B cell (primary cell): ENCODE results near the gene IL36RN. TPM values are rescaled to one million over a fixed set of nuclear protein-coding genes. Genes with fewer than 3 reads are reported as not detected.

Source experiments
- ATAC-seq: fragments of 200-7000 bp; cut with Tn5 transposase; one replicate; pipeline ENCODE4 v1.10.0; 2021; ENCODE audit warnings: low read depth, mild to moderate bottlenecking, moderate number of reproducible peaks, moderate library complexity
- CTCF ChIA-PET: fragments of 350-600 bp; sonication (Branson Sonifier 250); formaldehyde crosslinking; loops from one replicate; lab custom pipeline; 2021; ENCODE audit warnings: antibody characterized with exemption, inconsistent platforms; lab: Charles Lee
- POLR2A ChIA-PET: fragments of 350-600 bp; sonication (Branson Sonifier 250); formaldehyde crosslinking; loops from one replicate; lab custom pipeline; 2021; ENCODE audit warnings: antibody characterized with exemption; lab: Charles Lee
- DNase-seq: peaks from one replicate; pipeline ENCODE4 v3.0.0; 2013
- H2AFZ ChIP-seq: 2 replicates; pipeline ENCODE4 v1.6.1; 2012; ENCODE audit warnings: mild to moderate bottlenecking, low read depth, low read length; ENCODE audit not compliant: insufficient read depth, poor library complexity, severe bottlenecking
- H3K27ac ChIP-seq, 2 donors: 1 replicate in 1 of 2; 2 replicates in 1 of 2; pipeline ENCODE4 v1.5.1; 2012 to 2013; ENCODE audit warnings: low read length in 2 of 2, mild to moderate bottlenecking in 2 of 2, moderate library complexity in 1 of 2
- H3K27me3 ChIP-seq, 4 experiments: fragments of 200-600 bp in 1 of 4; sonication (generic) in 1 of 4; replicated peaks in 1 of 4; 1 replicate in 2 of 4; 2 replicates in 2 of 4; pipeline versions ENCODE4 v1.6.1 to v1.7.0; 2013 to 2016; ENCODE audit warnings: low read length in 3 of 4, mild to moderate bottlenecking in 2 of 4, mixed read lengths in 1 of 4, moderate library complexity in 1 of 4; ENCODE audit not compliant: insufficient read depth in 4 of 4, control insufficient read depth in 3 of 4; ENCODE audit errors: control extremely low read depth in 1 of 4
- H3K36me3 ChIP-seq, 2 experiments: replicated peaks in 1 of 2; 1 replicate in 1 of 2; 2 replicates in 1 of 2; pipeline versions ENCODE4 v1.6.1 to v1.7.1; 2013; ENCODE audit warnings: low read length in 1 of 2; ENCODE audit not compliant: insufficient read depth in 2 of 2, control insufficient read depth in 1 of 2; ENCODE audit errors: control extremely low read depth in 1 of 2, extremely low read depth in 1 of 2
- H3K4me1 ChIP-seq, 2 donors: fragments of 200-600 bp in 1 of 2; sonication (generic) in 1 of 2; 1 replicate in 1 of 2; 2 replicates in 1 of 2; pipeline versions ENCODE4 v1.5.1 to v1.6.1; 2013 to 2017; ENCODE audit warnings: low read length in 2 of 2; ENCODE audit not compliant: control insufficient read depth in 2 of 2, insufficient read depth in 2 of 2
- H3K4me2 ChIP-seq: replicated peaks from 2 replicates; pipeline ENCODE3; 2012; ENCODE audit warnings: mild to moderate bottlenecking, low read depth, low read length; ENCODE audit not compliant: poor library complexity, severe bottlenecking
- H3K4me3 ChIP-seq, 5 experiments: fragments of 200-600 bp in 1 of 5; sonication (generic) in 1 of 5; 1 replicate in 3 of 5; 2 replicates in 2 of 5; pipeline versions ENCODE4 v1.5.1 to v1.7.0; 2011 to 2016; ENCODE audit warnings: low read length in 4 of 5, mild to moderate bottlenecking in 4 of 5, low read depth in 2 of 5, control low read depth in 1 of 5, moderate library complexity in 1 of 5; ENCODE audit not compliant: insufficient read depth in 1 of 5; ENCODE audit errors: control extremely low read depth in 1 of 5, extremely low read depth in 1 of 5
- H3K79me2 ChIP-seq: fragments of 200-600 bp; sonication (generic); one replicate; pipeline ENCODE4 v1.6.0; 2016; ENCODE audit warnings: low read length; ENCODE audit not compliant: control insufficient read depth, insufficient read depth
- H3K9ac ChIP-seq: fragments of 200-600 bp; sonication (generic); 2 replicates; pipeline ENCODE4 v1.6.1; 2017; ENCODE audit warnings: mild to moderate bottlenecking, low read length, moderate library complexity
- H3K9me3 ChIP-seq, 3 donors: one replicate each; pipeline versions ENCODE4 v1.6.1 to v1.7.1; 2013; ENCODE audit warnings: low read length in 2 of 3; ENCODE audit not compliant: control insufficient read depth in 2 of 3, insufficient read depth in 1 of 3; ENCODE audit errors: control extremely low read depth in 1 of 3
- H4K20me1 ChIP-seq: 2 replicates; pipeline ENCODE4 v1.6.0; 2012; ENCODE audit warnings: mild to moderate bottlenecking, low read length; ENCODE audit not compliant: insufficient read depth, control insufficient read depth, poor library complexity, severe bottlenecking
- H3K27ac Mint-ChIP-seq: one replicate; pipeline ENCODE4 v1.8.0; 2021; ENCODE audit warnings: mixed read lengths
- H3K27me3 Mint-ChIP-seq: one replicate; pipeline ENCODE4 v1.8.0; 2021; ENCODE audit warnings: mixed read lengths
- H3K4me1 Mint-ChIP-seq: one replicate; pipeline ENCODE4 v1.8.0; 2021; ENCODE audit warnings: mixed read lengths
- H3K4me3 Mint-ChIP-seq: one replicate; pipeline ENCODE4 v1.8.0; 2021; ENCODE audit warnings: mixed read lengths
- H3K9me3 Mint-ChIP-seq: one replicate; pipeline ENCODE4 v1.8.0; 2022; ENCODE audit warnings: mixed read lengths; ENCODE audit not compliant: insufficient read depth
- EZH2 ChIP-seq: IDR thresholded peaks from 2 replicates; pipeline ENCODE4 v1.6.1; 2012; ENCODE audit warnings: borderline replicate concordance, low read depth, mild to moderate bottlenecking, moderate library complexity, low read length; ENCODE audit not compliant: insufficient read depth, poor library complexity, severe bottlenecking
- WGBS: methylation state at CpG from one replicate; pipeline ENCODE4 v1.1.5; 2013; ENCODE audit warnings: missing lambda C conversion rate; ENCODE audit not compliant: insufficient coverage; 5-methylcytosine and 5-hydroxymethylcytosine counted together
- intact Hi-C: fragments of 100-400 bp; cut with micrococcal nuclease; formaldehyde crosslinking; loops from one replicate; pipeline ENCODE4 v1.10.0; 2022
- polyA plus RNA-seq: library from polyadenylated mRNA; depleted of rRNA; stranded (reverse); fragments of >200 nt; gene quantifications from 2 replicates; pipeline ENCODE4 v1.2.3, GENCODE V29; 2012
- total RNA-seq, 2 donors: library from RNA; stranded (reverse); fragments of 120-200 nt in 1 of 2; gene quantifications; 1 replicate in 1 of 2; 2 replicates in 1 of 2; pipeline versions ENCODE4 v1.2.3 to v1.2.4, GENCODE V29; 2013 to 2022
- TF ChIP-seq, protein P1 (sequence below): fragments of 200-600 bp; IDR thresholded peaks from one replicate; pipeline ENCODE4 v1.8.0; 2022; ENCODE audit warnings: antibody characterized with exemption, mild to moderate bottlenecking

Gene IL36RN
- total and polyA plus RNA-seq, 2 donors (not counting 1 experiment from before 2014, with no cell fraction given) = not detected

DNA sequence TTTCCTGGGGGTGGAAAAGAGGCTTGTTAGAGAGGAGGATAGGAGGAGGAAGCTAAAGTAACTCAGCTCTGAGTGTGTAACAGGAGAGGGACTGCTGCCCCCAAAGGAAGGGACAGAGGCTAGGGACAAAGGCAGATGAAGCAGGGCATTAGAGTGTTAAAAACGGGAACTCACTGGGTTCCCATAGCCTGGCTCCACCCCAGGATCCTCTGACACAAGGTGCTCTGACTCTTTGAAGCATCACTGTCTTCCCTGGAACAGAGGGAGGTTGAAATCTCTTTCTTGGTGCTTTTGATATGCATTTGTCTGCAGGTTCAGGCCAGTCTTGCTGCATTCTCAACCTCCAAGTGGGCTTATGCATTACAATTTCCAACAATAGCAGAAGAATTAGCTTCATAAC, 30.9 kb upstream of the IL36RN start:
- Histone ChIP-seq H3K36me3 (no peaks in the 10 kb centered on the region), H4K20me1 (no peaks in the 10 kb centered on the region), H2AFZ (no peak overlapping the region), H3K4me1 (peaks cover 7 to 8% of the 10 kb centered on the region in 2 donors), H3K27me3 (peaks cover 0 to 30% (median 19%) of the 10 kb centered on the region in 4 experiments), H3K27ac (no peak overlapping the region), H3K9me3 (no peaks in the 10 kb centered on the region), H3K4me2 (no peak overlapping the region), H3K79me2 (no peaks in the 10 kb centered on the region), H3K4me3 (no peak overlapping the region), H3K9ac (no peak overlapping the region)
- WGBS = 30% methylated on average over 1 of the region's 1 CpG
- Mint-ChIP-seq H3K27ac (no peak overlapping the region), H3K4me1 (peaks cover 5% of the 10 kb centered on the region), H3K9me3 (no peaks in the 10 kb centered on the region), H3K4me3 (no peak overlapping the region), H3K27me3 (peaks cover 46% of the 10 kb centered on the region)
- intact Hi-C loops = no loop called here
- TF ChIP-seq EZH2 = no peak
- TF ChIP-seq, protein P1, sequence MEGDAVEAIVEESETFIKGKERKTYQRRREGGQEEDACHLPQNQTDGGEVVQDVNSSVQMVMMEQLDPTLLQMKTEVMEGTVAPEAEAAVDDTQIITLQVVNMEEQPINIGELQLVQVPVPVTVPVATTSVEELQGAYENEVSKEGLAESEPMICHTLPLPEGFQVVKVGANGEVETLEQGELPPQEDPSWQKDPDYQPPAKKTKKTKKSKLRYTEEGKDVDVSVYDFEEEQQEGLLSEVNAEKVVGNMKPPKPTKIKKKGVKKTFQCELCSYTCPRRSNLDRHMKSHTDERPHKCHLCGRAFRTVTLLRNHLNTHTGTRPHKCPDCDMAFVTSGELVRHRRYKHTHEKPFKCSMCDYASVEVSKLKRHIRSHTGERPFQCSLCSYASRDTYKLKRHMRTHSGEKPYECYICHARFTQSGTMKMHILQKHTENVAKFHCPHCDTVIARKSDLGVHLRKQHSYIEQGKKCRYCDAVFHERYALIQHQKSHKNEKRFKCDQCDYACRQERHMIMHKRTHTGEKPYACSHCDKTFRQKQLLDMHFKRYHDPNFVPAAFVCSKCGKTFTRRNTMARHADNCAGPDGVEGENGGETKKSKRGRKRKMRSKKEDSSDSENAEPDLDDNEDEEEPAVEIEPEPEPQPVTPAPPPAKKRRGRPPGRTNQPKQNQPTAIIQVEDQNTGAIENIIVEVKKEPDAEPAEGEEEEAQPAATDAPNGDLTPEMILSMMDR = no peak
- no peak for DNase-seq
- CTCF ChIA-PET = no interaction called here
- POLR2A ChIA-PET = no interaction called here
- ATAC-seq = no peak

DNA sequence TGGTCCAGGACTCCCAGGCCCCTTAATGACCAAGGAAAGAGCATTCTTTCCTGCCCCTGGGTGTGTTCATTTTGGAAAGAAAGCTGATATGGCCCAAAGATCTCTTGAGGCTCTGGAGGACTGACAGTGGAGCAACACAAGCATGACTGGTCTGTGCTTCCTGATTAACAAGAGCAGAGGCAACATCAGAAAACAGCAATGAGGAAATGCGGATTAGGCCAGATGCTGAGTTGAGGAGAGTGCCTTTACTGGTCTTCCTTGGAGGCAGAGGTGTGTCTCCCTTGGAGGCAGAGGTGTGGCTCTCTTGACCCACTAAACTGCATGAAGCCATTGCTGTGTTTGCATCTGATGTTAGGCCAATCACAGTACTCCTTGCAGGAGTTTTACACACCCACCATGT, 26.3 kb upstream of the IL36RN start:
- DNase-seq = no peak
- ChIA-PET POLR2A (no interaction called here), CTCF (no interaction called here)
- Histone ChIP-seq H3K9me3 (no peaks in the 10 kb centered on the region), H4K20me1 (no peaks in the 10 kb centered on the region), H3K4me2 (no peak overlapping the region), H3K36me3 (no peaks in the 10 kb centered on the region), H2AFZ (no peak overlapping the region), H3K9ac (no peak overlapping the region), H3K4me3 (no peak overlapping the region), H3K4me1 (no peaks in the 10 kb centered on the region), H3K27ac (no peak overlapping the region), H3K27me3 (peaks cover 0 to 15% (median 14%) of the 10 kb centered on the region in 4 experiments), H3K79me2 (no peaks in the 10 kb centered on the region)
- 100% methylated on average over 1 of the region's 1 CpG for WGBS
- ATAC-seq = no peak
- no peak overlapping the region for H3K27ac Mint-ChIP-seq
- peaks cover 48% of the 10 kb centered on the region for H3K27me3 Mint-ChIP-seq
- TF ChIP-seq, protein P1 = no peak
- no peak for TF ChIP-seq EZH2
- H3K4me1 Mint-ChIP-seq = no peaks in the 10 kb centered on the region
- intact Hi-C loops = no loop called here
- H3K9me3 Mint-ChIP-seq = no peaks in the 10 kb centered on the region
- no peak overlapping the region for H3K4me3 Mint-ChIP-seq
